Stomach smooth muscle (tissue), 2 donors: Measurements from ENCODE around the gene PCSK9.

Source experiments
- H3K27ac ChIP-seq: one replicate; pipeline ENCODE4 v1.7.0; 2013; ENCODE audit warnings: mild to moderate bottlenecking, low read length, inconsistent platforms
- H3K27me3 ChIP-seq, 2 donors: one replicate each; pipeline ENCODE4 v1.7.0; 2013; ENCODE audit warnings: low read length in 2 of 2; ENCODE audit not compliant: insufficient read depth in 2 of 2, control insufficient read depth in 1 of 2
- H3K36me3 ChIP-seq, 2 donors: one replicate each; pipeline ENCODE4 v1.7.0; 2013; ENCODE audit warnings: low read length in 2 of 2; ENCODE audit not compliant: control insufficient read depth in 2 of 2, insufficient read depth in 2 of 2
- H3K4me1 ChIP-seq: one replicate; pipeline ENCODE4 v1.7.0; 2013; ENCODE audit warnings: low read length; ENCODE audit not compliant: control insufficient read depth, insufficient read depth
- H3K4me3 ChIP-seq, 2 donors: one replicate each; pipeline ENCODE4 v1.7.0; 2013; ENCODE audit warnings: low read length in 2 of 2
- H3K9ac ChIP-seq, 2 donors: one replicate each; pipeline ENCODE4 v1.7.0; 2013; ENCODE audit warnings: low read length in 2 of 2, mild to moderate bottlenecking in 1 of 2
- H3K9me3 ChIP-seq, 2 donors: one replicate each; pipeline ENCODE4 v1.7.0; 2013; ENCODE audit warnings: low read length in 2 of 2; ENCODE audit not compliant: control insufficient read depth in 2 of 2
- donor health status: healthy.
- donor health status: Pancreatic carcinoma.

PCSK9 gene

DNA sequence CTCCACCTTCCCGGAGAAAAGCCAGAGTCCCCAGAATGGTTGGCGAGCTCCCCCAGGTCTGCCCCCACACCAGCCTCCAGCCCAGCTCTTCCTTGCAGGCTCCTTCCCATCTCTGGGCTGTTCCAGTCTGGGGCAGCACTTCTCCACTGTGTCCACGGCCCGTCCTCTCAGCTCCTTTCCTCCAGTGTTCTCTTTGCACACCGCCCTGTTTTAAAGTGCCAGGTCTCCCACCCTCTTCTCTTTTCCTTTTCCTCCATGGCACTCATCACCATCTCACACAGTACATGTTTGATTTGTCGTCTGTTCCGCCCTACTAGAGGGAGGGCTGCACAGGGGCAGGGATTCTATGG is 6.1 kb upstream of the PCSK9 start:
- Histone ChIP-seq H3K27ac (no peak overlapping the region), H3K27me3 (peaks cover 29 to 39% of the 10 kb centered on the region in 2 donors), H3K4me1 (peaks cover 2% of the 10 kb centered on the region)

DNA sequence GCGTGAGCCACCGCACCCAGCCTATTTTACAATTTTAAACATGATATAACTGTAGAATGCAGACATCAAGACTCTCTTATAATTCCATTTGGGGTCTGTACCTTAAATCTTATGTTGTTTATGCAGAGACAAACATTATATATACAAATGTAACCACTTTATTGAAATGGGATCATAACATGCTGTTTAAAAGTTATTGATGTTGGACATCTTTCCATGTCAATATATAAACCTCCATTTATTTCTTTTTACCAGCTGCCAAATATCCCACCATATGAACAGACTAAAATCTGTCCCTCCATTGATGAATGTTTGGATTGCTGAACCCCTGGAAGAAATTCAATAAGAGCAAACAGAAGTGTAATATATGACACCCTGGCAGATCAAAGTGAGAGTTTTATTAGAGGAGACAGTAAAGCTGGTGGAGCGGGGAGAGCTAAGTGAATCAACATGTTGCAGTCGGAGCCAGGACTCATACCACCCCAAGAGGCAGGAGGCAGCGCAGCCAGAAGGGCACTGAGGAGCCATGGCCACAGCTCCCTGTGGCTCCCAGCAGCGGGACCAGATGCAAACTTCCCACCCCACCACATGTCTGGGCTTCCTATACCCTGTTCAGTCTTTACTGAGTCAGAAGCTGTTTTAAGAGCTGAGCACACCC is 4.7 kb upstream of the PCSK9 start:
- no peak overlapping the region for H3K9ac ChIP-seq

More for the DNA sequence above, 6.1 kb upstream of the PCSK9 start:
- Histone ChIP-seq H3K9me3 (peaks cover 0 to 4% of the 10 kb centered on the region in 2 donors), H3K9ac (no peak overlapping the region), H3K4me3 (no peak overlapping the region), H3K36me3 (no peaks in the 10 kb centered on the region)

DNA sequence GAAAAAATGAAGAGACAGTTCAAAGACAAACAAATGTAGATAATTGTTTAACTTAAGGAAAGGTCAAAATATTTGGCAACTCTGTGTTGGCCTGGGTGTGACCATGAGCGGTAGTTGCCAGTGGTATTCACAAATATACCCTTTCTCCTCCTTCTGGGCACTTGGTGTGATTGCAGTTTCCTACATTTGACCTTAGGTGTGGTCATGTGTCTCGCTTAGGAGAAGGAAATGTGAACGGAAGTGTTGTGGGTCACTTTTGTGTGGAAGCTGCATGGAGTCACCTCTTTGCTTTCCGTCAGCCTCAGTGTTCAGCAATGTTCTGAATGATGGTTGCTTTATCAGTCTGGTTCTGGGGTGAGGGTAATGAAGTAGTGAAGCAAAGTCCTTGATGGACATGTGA is 3.4 kb upstream of the PCSK9 start:
- Histone ChIP-seq H3K9me3 (peaks cover 0 to 4% of the 10 kb centered on the region in 2 donors), H3K36me3 (no peaks in the 10 kb centered on the region), H3K27me3 (peaks cover 47 to 61% of the 10 kb centered on the region in 2 donors), H3K4me1 (peaks cover 11% of the 10 kb centered on the region), H3K9ac (no peak overlapping the region), H3K27ac (no peak overlapping the region), H3K4me3 (no peak overlapping the region)

More for the DNA sequence above, 4.7 kb upstream of the PCSK9 start:
- Histone ChIP-seq H3K9me3 (peaks cover 0 to 4% of the 10 kb centered on the region in 2 donors), H3K4me1 (peaks cover 8% of the 10 kb centered on the region), H3K27me3 (peaks cover 43 to 51% of the 10 kb centered on the region in 2 donors), H3K27ac (no peak overlapping the region), H3K4me3 (no peak overlapping the region), H3K36me3 (no peaks in the 10 kb centered on the region)

DNA sequence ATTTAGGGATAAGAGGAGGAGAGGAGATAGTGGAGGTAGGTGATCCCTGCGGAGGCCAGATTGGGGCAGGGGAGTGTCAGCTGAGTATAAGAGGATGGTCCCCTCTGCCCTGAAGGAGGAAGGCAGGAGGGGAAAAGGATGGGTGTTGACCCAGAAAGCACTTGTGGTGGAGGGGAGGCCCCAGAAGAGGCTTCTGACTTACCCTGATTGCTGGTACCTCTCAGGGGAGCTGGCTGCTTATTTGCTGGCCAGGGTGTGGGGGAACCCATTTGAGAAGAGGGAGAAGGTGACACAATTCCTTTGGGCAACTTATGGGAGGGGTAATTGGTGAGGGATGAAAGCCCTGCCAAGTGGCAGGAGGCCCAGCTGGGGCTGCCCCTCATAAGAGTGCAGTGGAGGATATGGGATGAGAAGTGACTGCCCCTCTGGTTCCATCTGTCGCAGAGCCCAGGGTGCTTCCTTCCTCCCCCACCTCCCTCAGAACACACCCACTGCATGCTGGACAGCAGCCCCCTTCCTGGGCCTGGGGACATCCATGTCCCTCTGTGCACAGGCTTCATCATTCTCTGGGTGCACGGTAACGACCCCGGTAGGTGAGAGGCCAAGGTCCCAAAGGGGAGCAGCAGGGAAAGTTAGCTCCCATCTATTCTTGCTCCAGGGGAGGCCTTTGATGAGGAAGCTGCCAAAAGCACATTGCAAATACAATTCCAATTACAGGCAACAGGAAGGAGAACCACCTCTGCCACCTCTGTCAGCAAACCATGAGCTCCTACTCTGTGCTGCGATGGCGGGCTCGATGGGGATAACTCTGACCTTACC is 1.4 kb upstream of the PCSK9 start:
- peaks cover 0 to 4% of the 10 kb centered on the region in 2 donors for H3K9me3 ChIP-seq
- no peak overlapping the region for H3K27ac ChIP-seq
- peaks cover 11% of the 10 kb centered on the region for H3K4me1 ChIP-seq
- H3K36me3 ChIP-seq, result no peaks in the 10 kb centered on the region
- H3K27me3 ChIP-seq, result peaks cover 54 to 66% of the 10 kb centered on the region in 2 donors
- no peak overlapping the region for H3K9ac ChIP-seq
- H3K4me3 ChIP-seq, result no peak overlapping the region

DNA sequence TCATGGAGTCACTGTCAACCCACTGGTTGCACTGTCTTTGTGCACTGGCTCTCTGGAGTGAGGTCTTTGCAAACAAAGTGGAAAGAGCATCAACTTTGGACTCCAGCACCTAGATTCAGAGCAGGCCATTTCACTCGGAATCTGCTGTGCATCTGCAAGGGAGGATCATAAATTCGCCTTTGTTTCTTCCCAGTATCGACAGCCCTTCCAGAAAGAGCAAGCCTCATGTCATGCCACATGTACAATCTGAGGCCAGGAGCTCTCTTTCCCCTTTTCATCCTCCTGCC is 853 bp upstream of the PCSK9 start:
- peaks cover 11% of the 10 kb centered on the region for H3K4me1 ChIP-seq

DNA sequence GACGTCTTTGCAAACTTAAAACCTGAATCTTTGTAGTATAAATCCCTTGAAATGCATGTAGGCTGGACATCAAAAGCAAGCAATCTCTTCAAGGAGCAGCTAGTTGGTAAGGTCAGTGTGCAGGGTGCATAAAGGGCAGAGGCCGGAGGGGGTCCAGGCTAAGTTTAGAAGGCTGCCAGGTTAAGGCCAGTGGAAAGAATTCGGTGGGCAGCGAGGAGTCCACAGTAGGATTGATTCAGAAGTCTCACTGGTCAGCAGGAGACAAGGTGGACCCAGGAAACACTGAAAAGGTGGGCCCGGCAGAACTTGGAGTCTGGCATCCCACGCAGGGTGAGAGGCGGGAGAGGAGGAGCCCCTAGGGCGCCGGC is 390 bp upstream of the PCSK9 start:
- H3K4me1 ChIP-seq, result peaks cover 10% of the 10 kb centered on the region

More for the DNA sequence above, 853 bp upstream of the PCSK9 start:
- peaks cover 49 to 64% of the 10 kb centered on the region in 2 donors for H3K27me3 ChIP-seq
- no peak overlapping the region for H3K9ac ChIP-seq
- H3K4me3 ChIP-seq, result no peak overlapping the region
- no peaks in the 10 kb centered on the region for H3K36me3 ChIP-seq
- peaks cover 0 to 4% of the 10 kb centered on the region in 2 donors for H3K9me3 ChIP-seq
- no peak overlapping the region for H3K27ac ChIP-seq

DNA sequence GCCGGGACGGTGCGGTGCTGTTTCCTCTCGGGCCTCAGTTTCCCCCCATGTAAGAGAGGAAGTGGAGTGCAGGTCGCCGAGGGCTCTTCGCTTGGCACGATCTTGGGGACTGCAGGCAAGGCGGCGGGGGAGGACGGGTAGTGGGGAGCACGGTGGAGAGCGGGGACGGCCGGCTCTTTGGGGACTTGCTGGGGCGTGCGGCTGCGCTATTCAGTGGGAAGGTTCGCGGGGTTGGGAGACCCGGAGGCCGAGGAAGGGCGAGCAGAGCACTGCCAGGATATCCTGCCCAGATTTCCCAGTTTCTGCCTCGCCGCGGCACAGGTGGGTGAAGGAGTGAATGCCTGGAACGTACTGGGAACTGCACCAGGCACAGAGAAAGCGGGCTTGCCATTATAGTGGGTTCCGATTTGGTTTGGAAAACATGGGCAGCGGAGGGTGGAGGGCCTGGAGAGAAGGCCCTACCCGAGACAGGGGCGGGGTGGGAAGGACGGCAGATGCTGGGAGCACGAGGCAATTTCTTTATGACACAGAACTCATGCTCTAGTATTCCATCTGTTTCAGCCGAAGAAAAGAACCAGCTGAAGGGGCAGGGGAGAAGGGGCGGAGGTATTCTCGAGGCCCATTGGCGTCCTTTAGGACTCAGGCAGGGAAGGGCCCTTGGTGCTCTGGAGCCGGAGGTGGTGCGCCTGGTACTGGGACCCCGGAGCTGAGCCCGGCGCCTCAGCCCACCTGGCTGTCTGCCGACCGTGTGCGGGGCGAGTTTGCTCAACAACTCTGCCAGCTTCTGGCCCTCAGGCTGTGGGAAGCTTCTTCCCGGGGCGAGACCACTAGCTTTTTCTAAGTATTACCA is 960 bp downstream of the PCSK9 start:
- Histone ChIP-seq H3K4me1 (peaks cover 10% of the 10 kb centered on the region), H3K9ac (no peak overlapping the region), H3K9me3 (peaks cover 0 to 4% of the 10 kb centered on the region in 2 donors), H3K36me3 (no peaks in the 10 kb centered on the region), H3K27ac (no peak overlapping the region), H3K27me3 (peaks cover 42 to 52% of the 10 kb centered on the region in 2 donors), H3K4me3 (peak overlapping the region in 1 of 2 donors; percentile 29)

More for the DNA sequence above, 390 bp upstream of the PCSK9 start:
- Histone ChIP-seq H3K9ac (no peak overlapping the region), H3K27me3 (peaks cover 45 to 60% of the 10 kb centered on the region in 2 donors), H3K4me3 (peak overlapping the region in 1 of 2 donors; percentile 29), H3K9me3 (peaks cover 0 to 4% of the 10 kb centered on the region in 2 donors), H3K36me3 (no peaks in the 10 kb centered on the region), H3K27ac (no peak overlapping the region)

DNA sequence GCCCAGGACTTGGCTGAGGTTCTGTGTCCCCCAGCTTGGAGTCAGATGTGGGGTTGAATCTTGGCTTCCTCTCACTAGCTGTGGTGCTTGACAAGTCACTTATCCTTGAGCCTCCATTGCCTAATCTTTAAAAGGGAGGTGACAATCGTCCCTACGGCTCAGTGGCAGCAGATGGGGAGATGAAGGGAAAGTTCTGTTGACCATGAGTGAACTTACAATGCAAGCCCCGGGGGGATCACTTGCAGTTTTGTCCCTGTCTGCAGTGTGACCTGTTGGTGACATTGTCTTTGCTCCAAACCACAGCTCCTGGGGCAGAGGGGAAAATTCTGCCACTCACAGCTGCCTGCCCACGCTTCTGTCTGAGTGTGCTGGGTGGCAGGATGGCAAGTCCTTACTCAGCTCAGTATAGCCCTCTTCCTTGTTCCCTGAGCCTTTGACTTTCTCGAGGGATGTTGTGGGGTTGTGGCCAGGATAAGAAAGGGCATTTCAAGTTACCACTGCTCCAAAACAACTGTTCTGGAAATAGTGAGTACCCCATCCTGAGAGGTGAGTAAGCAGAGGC is 1.7 kb downstream of the PCSK9 start:
- Histone ChIP-seq H3K4me3 (no peak overlapping the region), H3K27ac (no peak overlapping the region), H3K27me3 (peaks cover 42 to 46% of the 10 kb centered on the region in 2 donors), H3K9me3 (peaks cover 0 to 4% of the 10 kb centered on the region in 2 donors), H3K4me1 (peaks cover 10% of the 10 kb centered on the region), H3K36me3 (no peaks in the 10 kb centered on the region), H3K9ac (no peak overlapping the region)

DNA sequence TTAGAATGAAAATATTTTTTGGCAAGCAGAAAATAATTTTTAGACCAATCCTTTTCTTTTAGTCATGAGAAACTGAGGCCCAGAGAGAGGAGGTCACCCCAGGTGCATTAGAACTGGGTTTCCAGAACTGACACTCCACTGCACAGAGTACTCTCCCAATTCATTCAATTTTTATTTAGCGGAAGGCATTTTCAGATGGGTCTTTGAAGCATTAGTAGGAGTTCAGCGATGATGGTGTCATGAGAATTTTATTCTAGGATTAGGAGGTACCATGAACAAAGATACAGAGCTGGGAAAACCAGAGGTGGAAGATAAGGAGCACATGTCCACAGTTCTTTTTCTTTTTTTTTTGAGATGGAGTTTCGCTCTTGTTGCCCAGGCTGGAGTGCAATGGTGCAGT is 2.3 kb downstream of the PCSK9 start:
- no peaks in the 10 kb centered on the region for H3K36me3 ChIP-seq
- peaks cover 42 to 44% of the 10 kb centered on the region in 2 donors for H3K27me3 ChIP-seq
- H3K9ac ChIP-seq, result no peak overlapping the region
- H3K4me3 ChIP-seq, result no peak overlapping the region
- H3K27ac ChIP-seq, result no peak overlapping the region
- peaks cover 10% of the 10 kb centered on the region for H3K4me1 ChIP-seq
- no peaks in the 10 kb centered on the region for H3K9me3 ChIP-seq

DNA sequence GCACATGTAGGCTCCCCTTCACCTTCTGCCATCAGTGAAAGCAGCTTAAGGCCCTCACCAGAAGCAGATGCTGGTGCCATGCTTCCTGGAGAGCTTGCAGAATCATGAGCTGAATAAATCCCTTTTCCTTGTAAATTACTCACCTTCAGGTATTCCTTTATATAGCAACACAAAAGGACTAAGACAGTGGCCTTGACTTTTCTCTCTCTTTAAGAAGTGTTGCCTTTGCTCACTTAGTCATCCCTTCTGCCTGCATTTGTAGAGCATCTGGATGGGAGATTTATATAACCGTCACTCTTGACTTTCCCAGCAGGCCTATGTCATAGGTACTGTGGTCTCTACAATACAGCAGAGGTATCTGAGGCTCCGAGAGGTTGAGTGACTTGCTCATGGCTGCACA is 3.7 kb downstream of the PCSK9 start:
- H3K27ac ChIP-seq, result no peak overlapping the region
- peaks cover 29 to 32% of the 10 kb centered on the region in 2 donors for H3K27me3 ChIP-seq
- no peak overlapping the region for H3K9ac ChIP-seq
- H3K4me3 ChIP-seq, result no peak overlapping the region
- no peaks in the 10 kb centered on the region for H3K36me3 ChIP-seq
- peaks cover 10% of the 10 kb centered on the region for H3K4me1 ChIP-seq
- no peaks in the 10 kb centered on the region for H3K9me3 ChIP-seq
